HEK293T (cell line): ENCODE data around the gene DENND4C.

Experiments
- ARNT ChIP-seq: fragments of 450-650 bp; IDR thresholded peaks from 2 replicates; pipeline ENCODE4 v1.6.1; 2017; ENCODE audit warnings: mild to moderate bottlenecking
- BHLHE40 ChIP-seq: fragments of 450-650 bp; IDR thresholded peaks from 2 replicates; pipeline ENCODE4 v1.6.1; 2016; ENCODE audit warnings: mild to moderate bottlenecking, moderate library complexity, borderline replicate concordance
- FOXA1 ChIP-seq: fragments of 450-650 bp; IDR thresholded peaks from 2 replicates; pipeline ENCODE4 v1.6.1; 2016; ENCODE audit warnings: mild to moderate bottlenecking
- FOXK2 ChIP-seq: fragments of 450-650 bp; IDR thresholded peaks from 2 replicates; pipeline ENCODE4 v1.6.1; 2016; ENCODE audit warnings: mild to moderate bottlenecking
- FOXM1 ChIP-seq: fragments of 450-650 bp; IDR thresholded peaks from 2 replicates; pipeline ENCODE4 v1.6.1; 2017; ENCODE audit warnings: mild to moderate bottlenecking, borderline replicate concordance
- HDGF ChIP-seq: fragments of 450-650 bp; IDR thresholded peaks from 2 replicates; pipeline ENCODE4 v1.6.1; 2017; ENCODE audit warnings: antibody characterized with exemption, borderline replicate concordance
- LEF1 ChIP-seq: fragments of 450-650 bp; IDR thresholded peaks from 2 replicates; pipeline ENCODE4 v1.6.1; 2017; ENCODE audit warnings: mild to moderate bottlenecking, borderline replicate concordance
- NFRKB ChIP-seq: fragments of 450-650 bp; IDR thresholded peaks from 2 replicates; pipeline ENCODE4 v1.6.1; 2016; ENCODE audit warnings: mild to moderate bottlenecking, moderate library complexity
- PKNOX1 ChIP-seq: fragments of 450-650 bp; IDR thresholded peaks from 2 replicates; pipeline ENCODE4 v1.6.1; 2016
- SP1 ChIP-seq: fragments of 450-650 bp; IDR thresholded peaks from 2 replicates; pipeline ENCODE4 v1.6.1; 2017
- SUZ12 ChIP-seq: fragments of 450-650 bp; IDR thresholded peaks from 2 replicates; pipeline ENCODE4 v1.6.1; 2016; ENCODE audit warnings: mild to moderate bottlenecking
- ZNF384 ChIP-seq: fragments of 450-650 bp; IDR thresholded peaks from 2 replicates; pipeline ENCODE4 v1.6.1; 2016

- TF ChIP-seq HDGF (no peak), ZNF384 (no peak), BHLHE40 (no peak), ARNT (no peak), SP1 (no peak), PKNOX1 (no peak), FOXM1 (no peak), FOXA1 (no peak), SUZ12 (no peak), NFRKB (no peak), FOXK2 (no peak), LEF1 (no peak)
These were observed 147.7 kb downstream of the DENND4C start for GRCh38 chr9:19378164-19378563.
